Upper lobe of left lung (tissue), 4 donors: ENCODE data around the gene BRIP1.

Experiments used
- CTCF ChIP-seq, 6 experiments: fragments of 450-650 bp in 4 of 6; fragments of 200-600 bp in 2 of 6; sonication (generic) in 2 of 6; IDR thresholded peaks; one replicate each; pipeline ENCODE4 v1.5.1; 2016 to 2019; ENCODE audit warnings: antibody characterized with exemption in 6 of 6
- POLR2A ChIP-seq, 4 donors: fragments of 450-650 bp; IDR thresholded peaks; one replicate each; pipeline ENCODE4 v1.5.1; 2016 to 2017; ENCODE audit warnings: antibody characterized with exemption in 4 of 4, mild to moderate bottlenecking in 2 of 4
- POLR2AphosphoS5 ChIP-seq, 2 donors: sonication (generic); formaldehyde crosslinking; IDR thresholded peaks; one replicate each; pipeline ENCODE4 v1.5.1; 2017; ENCODE audit warnings: antibody characterized with exemption in 2 of 2

DNA sequence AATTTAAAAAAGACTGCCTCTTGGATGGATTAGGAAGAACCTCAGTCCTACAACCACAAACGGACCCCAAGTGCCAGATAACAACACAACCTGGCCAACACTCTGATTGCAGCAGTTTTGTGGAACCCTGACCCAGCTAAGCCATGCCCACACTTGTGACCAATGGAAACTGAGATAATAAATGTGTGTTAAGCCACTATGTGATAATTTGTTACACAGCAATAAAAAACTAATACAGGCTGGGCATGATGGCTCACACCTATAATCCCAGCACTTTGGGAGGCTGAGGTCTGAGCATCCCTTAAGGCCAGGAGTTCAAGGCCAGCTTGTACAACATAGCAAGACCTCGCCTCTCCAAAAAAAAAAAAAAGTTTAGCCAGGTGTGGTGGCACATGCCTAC lies 127.5 kb downstream of the BRIP1 start:
- TF ChIP-seq CTCF (IDR thresholded peaks at IDR 0.05) (no peak), POLR2A (IDR thresholded peaks at IDR 0.05) (no peak), POLR2AphosphoS5 (IDR thresholded peaks at IDR 0.05) (no peak)
